CD14-positive monocyte (primary cell): ENCODE measurements around the gene SPEM2. TPM values are rescaled to one million over a fixed set of nuclear protein-coding genes. Genes with fewer than 3 reads are reported as not detected.

Experiments used
- DNase-seq, 3 donors: peaks; one replicate each; pipeline ENCODE4 v3.0.0-alpha.2; 2011 to 2022
- H2AFZ ChIP-seq: 2 replicates; pipeline ENCODE4 v1.6.0; 2012; ENCODE audit warnings: mild to moderate bottlenecking, low read depth, low read length, inconsistent platforms; ENCODE audit not compliant: insufficient read depth, poor library complexity, severe bottlenecking
- H3K27ac ChIP-seq, 2 donors: 1 replicate in 1 of 2; 2 replicates in 1 of 2; pipeline ENCODE4 v1.5.1; 2012 to 2013; ENCODE audit warnings: low read length in 2 of 2, control low read depth in 1 of 2, inconsistent platforms in 1 of 2, low read depth in 1 of 2, mild to moderate bottlenecking in 1 of 2
- H3K27me3 ChIP-seq, 2 donors: one replicate each; pipeline versions ENCODE4 v1.6.0 to v1.6.1; 2011 to 2013; ENCODE audit warnings: low read length in 2 of 2; ENCODE audit not compliant: control insufficient read depth in 2 of 2, insufficient read depth in 2 of 2
- H3K36me3 ChIP-seq, 2 donors: replicated peaks in 1 of 2; 1 replicate in 1 of 2; 2 replicates in 1 of 2; pipeline versions ENCODE4 v1.5.1 to v1.6.1; 2012 to 2013; ENCODE audit warnings: low read length in 2 of 2, control low read depth in 1 of 2, inconsistent platforms in 1 of 2, mild to moderate bottlenecking in 1 of 2; ENCODE audit not compliant: insufficient read depth in 2 of 2, control insufficient read depth in 1 of 2
- H3K4me1 ChIP-seq, 2 donors: 1 replicate in 1 of 2; 2 replicates in 1 of 2; pipeline versions ENCODE4 v1.5.1 to v1.6.1; 2012 to 2013; ENCODE audit warnings: low read length in 2 of 2, control low read depth in 1 of 2, inconsistent platforms in 1 of 2, mild to moderate bottlenecking in 1 of 2, moderate library complexity in 1 of 2; ENCODE audit not compliant: insufficient read depth in 2 of 2, control insufficient read depth in 1 of 2
- H3K4me2 ChIP-seq: replicated peaks from 2 replicates; pipeline ENCODE3; 2012; ENCODE audit warnings: low read length, moderate library complexity, mild to moderate bottlenecking; ENCODE audit not compliant: poor library complexity, severe bottlenecking; ENCODE audit errors: extremely low read depth
- H3K4me3 ChIP-seq, 3 experiments: fragments of 200-600 bp in 1 of 3; sonication (generic) in 1 of 3; replicated peaks in 1 of 3; 1 replicate in 2 of 3; 2 replicates in 1 of 3; pipeline ENCODE4 v1.5.1; 2011 to 2013; ENCODE audit warnings: low read length in 3 of 3, mild to moderate bottlenecking in 3 of 3, control low read depth in 2 of 3, low read depth in 2 of 3, inconsistent platforms in 1 of 3, moderate library complexity in 1 of 3
- H3K79me2 ChIP-seq: 2 replicates; pipeline ENCODE4 v1.6.0; 2012; ENCODE audit warnings: mild to moderate bottlenecking, control low read depth, inconsistent platforms, low read length, moderate library complexity; ENCODE audit not compliant: insufficient read depth
- H3K9ac ChIP-seq: 2 replicates; pipeline ENCODE4 v1.6.0; 2017; ENCODE audit warnings: low read length, mild to moderate bottlenecking; ENCODE audit not compliant: insufficient read depth, poor library complexity, severe bottlenecking
- H3K9me3 ChIP-seq, 2 donors: replicated peaks in 1 of 2; 1 replicate in 1 of 2; 2 replicates in 1 of 2; pipeline versions ENCODE4 v1.5.1 to v1.6.1; 2012 to 2013; ENCODE audit warnings: low read length in 2 of 2, control low read depth in 1 of 2; ENCODE audit not compliant: control insufficient read depth in 1 of 2, insufficient read depth in 1 of 2
- H4K20me1 ChIP-seq: 2 replicates; pipeline ENCODE4 v1.6.0; 2012; ENCODE audit warnings: mild to moderate bottlenecking, low read length, control low read depth, moderate library complexity; ENCODE audit not compliant: insufficient read depth
- H3K27ac Mint-ChIP-seq, 7 donors: one replicate each; pipeline ENCODE4 v1.8.0; 2020; ENCODE audit warnings: mild to moderate bottlenecking in 7 of 7, mixed read lengths in 7 of 7, moderate library complexity in 6 of 7, inconsistent platforms in 2 of 7
- H3K27me3 Mint-ChIP-seq, 3 donors: one replicate each; pipeline ENCODE4 v1.8.0; 2021 to 2022; ENCODE audit warnings: low read depth in 3 of 3, mild to moderate bottlenecking in 3 of 3, mixed read lengths in 3 of 3, moderate library complexity in 3 of 3, inconsistent platforms in 1 of 3
- H3K36me3 Mint-ChIP-seq, 2 donors: one replicate each; pipeline ENCODE4 v1.8.0; 2020; ENCODE audit warnings: mixed read lengths in 2 of 2, inconsistent platforms in 1 of 2, mild to moderate bottlenecking in 1 of 2
- H3K4me1 Mint-ChIP-seq: one replicate; pipeline ENCODE4 v1.8.0; 2020; ENCODE audit warnings: mild to moderate bottlenecking, mixed read lengths
- H3K4me3 Mint-ChIP-seq, 2 donors: one replicate each; pipeline ENCODE4 v1.8.0; 2020; ENCODE audit warnings: mild to moderate bottlenecking in 2 of 2, mixed read lengths in 2 of 2, moderate library complexity in 1 of 2
- H3K9me3 Mint-ChIP-seq, 7 donors: one replicate each; pipeline ENCODE4 v1.8.0; 2020 to 2022; ENCODE audit warnings: mixed read lengths in 7 of 7, mild to moderate bottlenecking in 6 of 7, moderate library complexity in 6 of 7, inconsistent platforms in 2 of 7
- WGBS: methylation state at CpG from one replicate; pipeline ENCODE4 v1.1.5; 2013; ENCODE audit warnings: missing lambda C conversion rate; ENCODE audit not compliant: insufficient coverage; 5-methylcytosine and 5-hydroxymethylcytosine counted together
- intact Hi-C, 2 donors: fragments of 100-400 bp; cut with micrococcal nuclease; formaldehyde crosslinking; loops; one replicate each; pipeline versions ENCODE4 v1.15.0 to v1.15.1; 2023
- polyA plus RNA-seq, 3 donors: library from polyadenylated mRNA; depleted of rRNA in 1 of 3; unstranded in 2 of 3; stranded (reverse) in 1 of 3; fragments of 300-500 nt in 2 of 3; fragments of >200 nt in 1 of 3; fragmentation: Illumina TruSeq in 2 of 3; gene quantifications; 1 replicate in 2 of 3; 2 replicates in 1 of 3; pipeline ENCODE4 v1.2.3, GENCODE V29; 2012 to 2021
- TF ChIP-seq, protein P1 (sequence below): fragments of 200-600 bp; IDR thresholded peaks from one replicate; pipeline ENCODE4 v1.8.0; 2022; ENCODE audit warnings: antibody characterized with exemption, mild to moderate bottlenecking

SPEM2 gene
- polyA plus RNA-seq, 3 donors: not detected

DNA sequence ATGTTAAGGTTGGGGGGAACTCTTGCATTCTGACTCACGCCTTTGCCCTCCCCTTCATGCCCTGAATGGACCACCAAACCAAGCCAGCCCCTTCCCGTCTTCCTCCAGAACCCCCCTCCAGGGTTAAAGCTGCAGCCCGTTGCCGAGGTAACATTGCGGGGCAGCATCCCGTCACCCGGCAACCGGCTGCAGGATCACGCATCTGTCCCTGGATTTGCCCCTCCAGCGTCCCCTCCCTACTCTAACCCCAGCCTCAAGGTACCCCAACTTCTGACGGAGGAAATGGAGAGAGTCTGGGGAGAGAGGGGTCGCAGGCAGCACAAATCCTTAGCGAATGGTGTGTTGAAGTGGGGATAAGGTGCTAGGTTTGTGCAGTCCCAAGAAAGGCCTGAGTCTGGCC is 18.3 kb upstream of the SPEM2 start:
- Mint-ChIP-seq H3K36me3 (peaks cover 0 to 5% of the 10 kb centered on the region in 2 donors), H3K4me3 (peak overlapping the region in 1 of 2 donors; percentile 71), H3K9me3 (peaks cover 0 to 8% (median 3%) of the 10 kb centered on the region in 7 donors), H3K4me1 (peaks cover 21% of the 10 kb centered on the region), H3K27me3 (peaks cover 36 to 49% (median 46%) of the 10 kb centered on the region in 3 donors), H3K27ac (peak overlapping the region in 1 of 7 donors; percentile 84)
- H4K20me1 ChIP-seq: no peaks in the 10 kb centered on the region
- no peak overlapping the region for H3K27ac ChIP-seq
- H3K27me3 ChIP-seq: peaks cover 4 to 37% of the 10 kb centered on the region in 2 donors
- no peaks in the 10 kb centered on the region for H3K36me3 ChIP-seq
- WGBS: 87% methylated on average over 3 of the region's 13 CpGs
- no peak for DNase-seq
- H3K4me2 ChIP-seq: no peak overlapping the region
- H3K4me3 ChIP-seq: no peak overlapping the region
- peaks cover 3% of the 10 kb centered on the region for H3K79me2 ChIP-seq
- peaks cover 13 to 24% of the 10 kb centered on the region in 2 donors for H3K4me1 ChIP-seq
- no peak overlapping the region for H2AFZ ChIP-seq
- no peaks in the 10 kb centered on the region for H3K9me3 ChIP-seq
- intact Hi-C loops: loop anchor here in 1 of 2 donors (10.0 kb wide), 1 partner anchor 192 kb away; the partner anchor contains the start of genes ACADVL and DLG4
- H3K9ac ChIP-seq: no peak overlapping the region
- TF ChIP-seq, protein P1, sequence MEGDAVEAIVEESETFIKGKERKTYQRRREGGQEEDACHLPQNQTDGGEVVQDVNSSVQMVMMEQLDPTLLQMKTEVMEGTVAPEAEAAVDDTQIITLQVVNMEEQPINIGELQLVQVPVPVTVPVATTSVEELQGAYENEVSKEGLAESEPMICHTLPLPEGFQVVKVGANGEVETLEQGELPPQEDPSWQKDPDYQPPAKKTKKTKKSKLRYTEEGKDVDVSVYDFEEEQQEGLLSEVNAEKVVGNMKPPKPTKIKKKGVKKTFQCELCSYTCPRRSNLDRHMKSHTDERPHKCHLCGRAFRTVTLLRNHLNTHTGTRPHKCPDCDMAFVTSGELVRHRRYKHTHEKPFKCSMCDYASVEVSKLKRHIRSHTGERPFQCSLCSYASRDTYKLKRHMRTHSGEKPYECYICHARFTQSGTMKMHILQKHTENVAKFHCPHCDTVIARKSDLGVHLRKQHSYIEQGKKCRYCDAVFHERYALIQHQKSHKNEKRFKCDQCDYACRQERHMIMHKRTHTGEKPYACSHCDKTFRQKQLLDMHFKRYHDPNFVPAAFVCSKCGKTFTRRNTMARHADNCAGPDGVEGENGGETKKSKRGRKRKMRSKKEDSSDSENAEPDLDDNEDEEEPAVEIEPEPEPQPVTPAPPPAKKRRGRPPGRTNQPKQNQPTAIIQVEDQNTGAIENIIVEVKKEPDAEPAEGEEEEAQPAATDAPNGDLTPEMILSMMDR: no peak

DNA sequence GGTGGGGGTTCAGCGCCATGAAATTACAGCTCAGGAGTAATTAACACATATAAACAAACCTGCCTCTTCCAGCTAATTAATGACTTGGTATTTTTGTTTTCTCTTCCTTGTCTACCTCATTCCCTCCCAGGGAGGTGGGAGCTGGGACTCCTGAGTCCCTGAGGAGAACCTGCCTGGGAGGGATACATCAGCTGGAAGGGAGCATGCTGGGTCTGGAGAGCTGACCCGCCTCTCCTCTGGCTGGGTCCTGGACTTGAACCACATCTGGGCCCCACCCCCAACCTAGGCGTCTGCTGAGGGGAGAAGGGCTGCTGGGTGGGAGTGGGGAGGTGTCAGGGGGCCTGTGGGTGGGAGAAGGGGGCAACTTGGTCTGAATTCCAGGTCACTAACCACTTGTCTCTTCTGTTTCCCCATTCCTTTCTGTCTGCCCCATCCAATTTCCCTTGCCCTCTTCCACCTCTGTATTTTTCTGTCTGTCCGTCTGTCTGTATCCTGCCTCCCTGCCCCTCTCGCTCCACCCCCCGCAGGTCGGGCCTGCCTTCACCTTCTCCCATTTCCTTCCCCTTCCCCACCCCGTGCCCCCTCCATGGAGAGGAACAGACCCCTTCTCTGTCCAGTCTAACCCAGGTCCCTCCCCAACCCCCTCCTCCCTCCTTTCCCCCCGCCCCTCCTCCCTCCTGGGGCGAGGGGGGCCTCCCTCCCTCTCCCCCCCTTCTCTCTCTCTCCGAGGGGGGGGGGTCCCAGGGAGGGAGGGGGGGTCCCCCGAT is 17.7 kb upstream of the SPEM2 start, which contains the start of gene NLGN2:
TSS of gene NLGN2 (plus strand) at position 361 of the 767 bp plus-strand sequence. CDS start 411 bp downstream, outside the sequence.
- peak within 1 kb of the TSS in 1 of 7 donors; percentile 84 for H3K27ac Mint-ChIP-seq
- WGBS: 7% methylated on average over 4 of the region's 12 CpGs

More for the DNA sequence above, 17.7 kb upstream of the SPEM2 start, which contains the start of gene NLGN2:
- intact Hi-C loops: loop anchor here in 1 of 2 donors (10.0 kb wide), 1 partner anchor 193 kb away; the partner anchor contains the start of genes ACADVL and DLG4
- Histone ChIP-seq H3K36me3 (no peaks in the 10 kb centered on the region), H3K27me3 (peaks cover 4 to 37% of the 10 kb centered on the region in 2 donors), H3K4me3 (no peak within 1 kb of the TSS), H3K9me3 (no peaks in the 10 kb centered on the region), H3K27ac (no peak within 1 kb of the TSS), H4K20me1 (no peaks in the 10 kb centered on the region), H3K9ac (no peak within 1 kb of the TSS), H3K4me2 (peak within 1 kb of the TSS; percentile 11), H3K4me1 (peaks cover 12 to 22% of the 10 kb centered on the region in 2 donors), H3K79me2 (peaks cover 3% of the 10 kb centered on the region), H2AFZ (no peak within 1 kb of the TSS)
- Mint-ChIP-seq H3K36me3 (peaks cover 0 to 5% of the 10 kb centered on the region in 2 donors), H3K4me1 (peaks cover 20% of the 10 kb centered on the region), H3K4me3 (peak within 1 kb of the TSS; percentile 34 to 71), H3K27me3 (peaks cover 36 to 49% (median 46%) of the 10 kb centered on the region in 3 donors), H3K9me3 (peaks cover 0 to 8% (median 3%) of the 10 kb centered on the region in 7 donors)
- TF ChIP-seq, protein P1: no peak
- no peak for DNase-seq
